ENCODE results near the gene RNF148. TPM values are rescaled to one million over a fixed set of nuclear protein-coding genes. Genes with fewer than 3 reads are reported as not detected.

Gene RNF148
- 0.76 and 0.99 TPM in 2 replicates for total RNA-seq (2022)
- Bru-seq, nascent RNA: percentile 75 among the genes with signal in this experiment
- BruChase-seq, experiment 1, labeled RNA remaining after a 6-hour chase: percentile 36 among the genes with signal in this experiment
- percentile 52 among the genes with signal in this experiment for BruChase-seq, experiment 2, labeled RNA remaining after a 2-hour chase
- long read RNA-seq: 0 reads

DNA sequence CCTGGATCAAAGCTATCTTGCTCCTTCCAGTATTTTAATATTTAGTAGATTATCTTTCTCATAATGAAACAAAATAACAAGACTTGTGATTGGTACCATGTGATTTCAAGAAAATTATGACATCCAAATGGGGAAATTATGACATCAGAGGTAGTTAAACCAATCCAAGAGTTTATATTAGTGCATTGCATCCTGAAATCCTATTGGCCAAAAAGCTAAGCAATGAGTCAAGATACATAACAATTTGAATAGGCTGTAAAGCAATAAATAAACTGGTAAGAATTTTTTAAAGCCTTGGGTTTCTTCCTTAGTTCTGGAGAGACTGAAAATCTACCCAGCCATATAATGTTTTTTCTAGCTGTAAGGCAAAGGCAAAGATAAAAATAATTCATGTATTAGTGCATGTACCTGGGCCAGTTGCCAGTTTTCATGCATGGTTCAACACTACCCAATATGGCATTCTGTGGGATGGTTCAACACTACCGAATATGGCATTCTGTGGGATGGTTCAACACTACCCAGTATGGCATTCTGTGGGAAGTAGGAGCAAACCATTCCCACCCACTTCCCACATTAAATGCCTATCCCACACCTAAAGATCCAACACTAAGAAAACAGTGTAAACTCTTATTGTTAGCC is at the start of gene RNF148:
Gene RNF148 (minus strand): TSS at position 51 of the 639 bp plus-strand sequence. CDS start 172 bp downstream, outside the sequence.
- no peak within 1 kb of the TSS for H3K4me3 Mint-ChIP-seq (ENCODE audit: low read depth, unreplicated experiment)
- intact Hi-C loops (cut with micrococcal nuclease; ENCODE audit: unreplicated experiment): no loop called here
- no peak within 1 kb of the TSS for H3K27ac Mint-ChIP-seq (ENCODE audit: unreplicated experiment)
- no peak for DNase-seq
- no peaks in the 10 kb centered on the region for H3K36me3 Mint-ChIP-seq (ENCODE audit: insufficient read depth, unreplicated experiment)
- no peaks in the 10 kb centered on the region for H3K9me3 Mint-ChIP-seq (ENCODE audit: low read depth, unreplicated experiment)
- no peaks in the 10 kb centered on the region for H3K4me1 Mint-ChIP-seq (ENCODE audit: low read depth, unreplicated experiment)
- CTCF ChIA-PET: interaction anchor here (0.6 kb wide), 1 partner anchor 1870 kb away, joined by 3 read pairs; no protein-coding TSS in a partner anchor
- TF ChIP-seq, protein P1, sequence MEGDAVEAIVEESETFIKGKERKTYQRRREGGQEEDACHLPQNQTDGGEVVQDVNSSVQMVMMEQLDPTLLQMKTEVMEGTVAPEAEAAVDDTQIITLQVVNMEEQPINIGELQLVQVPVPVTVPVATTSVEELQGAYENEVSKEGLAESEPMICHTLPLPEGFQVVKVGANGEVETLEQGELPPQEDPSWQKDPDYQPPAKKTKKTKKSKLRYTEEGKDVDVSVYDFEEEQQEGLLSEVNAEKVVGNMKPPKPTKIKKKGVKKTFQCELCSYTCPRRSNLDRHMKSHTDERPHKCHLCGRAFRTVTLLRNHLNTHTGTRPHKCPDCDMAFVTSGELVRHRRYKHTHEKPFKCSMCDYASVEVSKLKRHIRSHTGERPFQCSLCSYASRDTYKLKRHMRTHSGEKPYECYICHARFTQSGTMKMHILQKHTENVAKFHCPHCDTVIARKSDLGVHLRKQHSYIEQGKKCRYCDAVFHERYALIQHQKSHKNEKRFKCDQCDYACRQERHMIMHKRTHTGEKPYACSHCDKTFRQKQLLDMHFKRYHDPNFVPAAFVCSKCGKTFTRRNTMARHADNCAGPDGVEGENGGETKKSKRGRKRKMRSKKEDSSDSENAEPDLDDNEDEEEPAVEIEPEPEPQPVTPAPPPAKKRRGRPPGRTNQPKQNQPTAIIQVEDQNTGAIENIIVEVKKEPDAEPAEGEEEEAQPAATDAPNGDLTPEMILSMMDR (IDR thresholded peaks at IDR 0.05; ENCODE audit: unreplicated experiment): no peak
- no TSS peak for BruUV-seq (replicated peaks)
- H3K27me3 Mint-ChIP-seq (ENCODE audit: unreplicated experiment): no peaks in the 10 kb centered on the region

DNA sequence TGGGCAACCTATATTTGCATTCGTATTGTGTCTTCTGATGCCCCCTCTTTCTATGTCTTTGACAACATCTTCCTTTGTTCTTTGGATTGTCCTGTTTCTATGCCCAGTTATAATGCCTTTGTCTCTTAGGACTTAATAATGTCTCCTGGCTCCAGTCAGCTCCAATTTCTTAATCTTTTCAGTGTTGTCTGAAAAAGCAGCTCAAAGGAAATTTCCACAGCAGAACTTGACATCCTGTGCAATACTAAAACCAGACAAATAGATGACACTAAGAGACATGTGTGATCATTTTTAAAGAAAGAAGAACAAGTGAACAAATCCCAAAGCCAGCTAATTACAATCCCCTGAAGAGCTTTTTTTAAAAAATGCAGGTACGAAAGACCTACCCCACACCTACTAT is 47.7 kb upstream of the RNF148 start:
- Mint-ChIP-seq H3K27me3 (ENCODE audit: unreplicated experiment) (no peaks in the 10 kb centered on the region), H3K4me3 (ENCODE audit: low read depth, unreplicated experiment) (no peak overlapping the region), H3K9me3 (ENCODE audit: low read depth, unreplicated experiment) (no peaks in the 10 kb centered on the region), H3K36me3 (ENCODE audit: insufficient read depth, unreplicated experiment) (no peaks in the 10 kb centered on the region), H3K4me1 (ENCODE audit: low read depth, unreplicated experiment) (peaks cover 17% of the 10 kb centered on the region), H3K27ac (ENCODE audit: unreplicated experiment) (no peak overlapping the region)
- TF ChIP-seq, protein P1 (IDR thresholded peaks at IDR 0.05; ENCODE audit: unreplicated experiment): no peak
- no TSS peak for BruUV-seq (replicated peaks)
- CTCF ChIA-PET: no interaction called here
- no peak for DNase-seq
- intact Hi-C loops (cut with micrococcal nuclease; ENCODE audit: unreplicated experiment): loop anchor here (5.0 kb wide), 1 partner anchor 73 kb away; no protein-coding TSS in a partner anchor

- BruUV-seq (replicated peaks): no TSS peak
- H3K27ac Mint-ChIP-seq (ENCODE audit: unreplicated experiment): no peak overlapping the region
- peaks cover 9% of the 10 kb centered on the region for H3K4me1 Mint-ChIP-seq (ENCODE audit: low read depth, unreplicated experiment)
- TF ChIP-seq, protein P1 (IDR thresholded peaks at IDR 0.05; ENCODE audit: unreplicated experiment): no peak
- no peaks in the 10 kb centered on the region for H3K36me3 Mint-ChIP-seq (ENCODE audit: insufficient read depth, unreplicated experiment)
- H3K9me3 Mint-ChIP-seq (ENCODE audit: low read depth, unreplicated experiment): no peaks in the 10 kb centered on the region
- H3K27me3 Mint-ChIP-seq (ENCODE audit: unreplicated experiment): no peaks in the 10 kb centered on the region
- no peak for DNase-seq
- intact Hi-C loops (cut with micrococcal nuclease; ENCODE audit: unreplicated experiment): no loop called here
- H3K4me3 Mint-ChIP-seq (ENCODE audit: low read depth, unreplicated experiment): no peak overlapping the region
- CTCF ChIA-PET: no interaction called here
These were observed 45.5 kb upstream of the RNF148 start for GRCh38 chr7:122748195-122748594.

- intact Hi-C loops (cut with micrococcal nuclease; ENCODE audit: unreplicated experiment): no loop called here
- CTCF ChIA-PET: no interaction called here
- Mint-ChIP-seq H3K9me3 (ENCODE audit: low read depth, unreplicated experiment) (no peaks in the 10 kb centered on the region), H3K4me3 (ENCODE audit: low read depth, unreplicated experiment) (no peak overlapping the region), H3K36me3 (ENCODE audit: insufficient read depth, unreplicated experiment) (no peaks in the 10 kb centered on the region), H3K27ac (ENCODE audit: unreplicated experiment) (no peak overlapping the region), H3K4me1 (ENCODE audit: low read depth, unreplicated experiment) (no peaks in the 10 kb centered on the region), H3K27me3 (ENCODE audit: unreplicated experiment) (no peaks in the 10 kb centered on the region)
- DNase-seq: no peak
- BruUV-seq (replicated peaks): no TSS peak
- TF ChIP-seq, protein P1 (IDR thresholded peaks at IDR 0.05; ENCODE audit: unreplicated experiment): no peak
These were observed 44.2 kb upstream of the RNF148 start for GRCh38 chr7:122746948-122747347.
